Sciatic nerve (tissue), 2 donors: ENCODE data around the gene PCDHB9. TPM values are rescaled to one million over a fixed set of nuclear protein-coding genes. Genes with fewer than 3 reads are reported as not detected.
"Not testable (repeated sequence)": the region's sequence is repeated elsewhere in the genome, so short reads cannot be mapped to it uniquely, and the experiment has no call there.

Source experiments
- ATAC-seq: fragments of 200-7000 bp; cut with Tn5 transposase; one replicate; pipeline ENCODE4 v1.9.1; 2020; ENCODE audit warnings: mild to moderate bottlenecking, moderate library complexity
- DNase-seq: peaks from one replicate; pipeline ENCODE4 v3.0.0-alpha.2; 2020; ENCODE audit warnings: low spot score
- intact Hi-C: fragments of 100-400 bp; cut with DNase I; formaldehyde crosslinking; loops from one replicate; pipeline ENCODE4 v1.14.2; 2022
- total RNA-seq: library from RNA; stranded (reverse); fragmentation: NEBNext Ultra II Directional; extraction: Animal tissue kit (Norgen Biotek cat#: 25700); gene quantifications from one replicate; pipeline ENCODE4 v1.2.1, GENCODE V29; 2021
- donor health status: DM: no; HTN: no; CAD: no.
- donor health status: DM: no; HTN: no; CAD: no.

PCDHB9 gene
- 3.7 TPM for total RNA-seq

DNA sequence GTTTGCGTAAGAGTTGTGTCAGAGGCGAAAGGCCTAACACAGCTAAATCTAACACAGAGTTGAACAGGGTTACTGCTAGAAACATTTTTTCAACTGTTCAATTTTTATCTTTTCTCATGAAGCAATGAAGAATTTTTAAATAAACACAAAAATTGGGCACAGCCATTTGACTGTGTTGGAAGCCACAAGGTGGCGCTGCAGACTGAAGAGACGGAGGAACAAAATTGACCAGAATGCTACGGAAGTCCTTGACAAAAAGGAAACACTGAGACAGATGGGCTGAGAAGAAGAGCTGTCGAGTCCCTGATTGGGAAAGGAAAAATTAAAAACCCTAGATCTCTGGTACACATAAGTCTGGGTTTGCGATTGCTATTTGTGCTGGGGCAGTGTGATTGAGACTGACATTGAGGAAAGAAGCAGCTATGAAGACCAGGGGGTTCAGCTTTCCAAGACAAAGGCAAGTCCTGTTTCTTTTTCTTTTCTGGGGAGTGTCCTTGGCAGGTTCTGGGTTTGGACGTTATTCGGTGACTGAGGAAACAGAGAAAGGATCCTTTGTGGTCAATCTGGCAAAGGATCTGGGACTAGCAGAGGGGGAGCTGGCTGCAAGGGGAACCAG is at the start of gene PCDHB9:
Gene PCDHB9 (plus strand): TSS at position 265 of the 616 bp plus-strand sequence. CDS start 158 bp downstream, at position 423.
- intact Hi-C loops = no loop called here
- ATAC-seq (no peak), DNase-seq (no peak)

DNA sequence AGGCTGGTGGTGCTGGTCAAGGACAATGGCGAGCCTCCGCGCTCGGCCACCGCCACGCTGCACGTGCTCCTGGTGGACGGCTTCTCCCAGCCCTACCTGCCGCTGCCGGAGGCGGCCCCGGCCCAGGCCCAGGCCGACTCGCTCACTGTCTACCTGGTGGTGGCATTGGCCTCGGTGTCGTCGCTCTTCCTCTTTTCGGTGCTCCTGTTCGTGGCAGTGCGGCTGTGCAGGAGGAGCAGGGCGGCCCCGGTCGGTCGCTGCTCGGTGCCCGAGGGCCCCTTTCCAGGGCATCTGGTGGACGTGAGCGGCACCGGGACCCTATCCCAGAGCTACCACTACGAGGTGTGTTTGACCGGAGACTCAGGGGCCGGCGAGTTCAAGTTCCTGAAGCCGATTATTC is 49.6 kb upstream of the PCDHB9 start:
- DNase-seq, intact Hi-C loops, ATAC-seq: not testable (repeated sequence)

DNA sequence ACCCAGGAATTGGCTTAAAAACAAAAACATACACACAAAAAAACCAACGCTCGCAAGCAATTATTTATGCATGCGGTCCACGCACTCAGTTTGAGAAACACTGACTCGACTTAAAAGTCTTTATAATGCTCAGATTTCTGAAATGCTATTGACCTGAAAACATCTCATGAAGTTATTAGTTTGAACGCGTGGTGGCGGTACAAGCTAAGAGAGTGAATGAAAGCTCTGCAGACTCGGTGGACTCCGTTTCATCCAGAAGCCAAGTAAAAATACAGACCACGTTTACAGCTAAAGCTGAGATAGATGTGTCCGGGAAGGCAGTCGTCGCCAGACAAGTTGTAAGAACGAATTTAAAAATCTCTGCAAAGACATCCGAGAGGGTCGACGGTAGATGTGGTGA is 37.1 kb upstream of the PCDHB9 start, which contains the start of gene PCDHB6:
Gene PCDHB6 (plus strand): TSS at position 246 of the 400 bp plus-strand sequence. CDS start 201 bp downstream, outside the sequence.
- no peak for ATAC-seq
- DNase-seq = no peak
- intact Hi-C loops = no loop called here

DNA sequence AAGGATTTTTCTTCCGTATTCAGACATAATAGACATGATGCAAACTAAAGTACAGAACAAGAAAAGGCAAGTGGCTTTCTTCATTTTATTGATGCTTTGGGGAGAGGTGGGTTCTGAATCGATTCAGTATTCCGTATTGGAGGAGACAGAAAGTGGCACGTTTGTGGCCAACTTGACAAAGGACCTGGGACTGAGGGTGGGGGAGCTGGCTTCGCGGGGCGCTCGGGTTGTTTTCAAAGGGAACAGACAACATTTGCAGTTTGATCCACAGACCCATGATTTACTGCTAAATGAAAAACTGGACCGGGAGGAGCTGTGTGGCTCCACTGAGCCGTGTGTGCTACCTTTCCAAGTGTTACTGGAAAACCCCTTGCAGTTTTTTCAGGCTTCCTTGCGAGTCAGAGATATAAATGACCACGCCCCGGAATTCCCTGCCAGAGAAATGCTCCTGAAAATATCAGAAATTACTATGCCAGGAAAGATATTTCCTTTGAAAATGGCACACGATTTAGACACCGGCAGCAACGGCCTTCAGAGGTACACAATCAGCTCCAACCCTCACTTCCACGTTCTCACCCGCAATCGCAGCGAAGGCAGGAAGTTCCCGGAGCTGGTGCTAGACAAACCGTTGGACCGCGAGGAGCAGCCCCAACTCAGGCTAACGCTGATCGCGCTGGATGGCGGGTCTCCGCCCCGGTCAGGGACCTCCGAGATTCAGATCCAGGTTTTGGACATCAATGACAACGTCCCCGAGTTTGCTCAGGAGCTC is 36.6 kb upstream of the PCDHB9 start:
- no peak for ATAC-seq
- no peak for DNase-seq
- intact Hi-C loops = no loop called here

DNA sequence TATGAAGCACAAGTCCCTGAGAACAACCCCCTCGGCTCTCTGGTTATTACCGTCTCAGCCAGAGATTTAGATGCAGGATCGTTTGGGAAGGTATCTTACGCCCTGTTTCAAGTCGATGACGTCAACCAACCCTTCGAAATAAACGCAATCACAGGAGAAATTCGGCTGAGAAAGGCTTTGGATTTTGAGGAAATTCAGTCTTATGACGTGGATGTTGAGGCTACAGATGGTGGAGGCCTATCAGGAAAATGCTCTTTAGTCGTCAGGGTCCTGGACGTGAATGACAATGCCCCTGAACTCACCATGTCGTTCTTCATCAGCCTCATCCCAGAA is 36.0 kb upstream of the PCDHB9 start:
- intact Hi-C loops = no loop called here
- no peak for DNase-seq
- ATAC-seq = no peak

DNA sequence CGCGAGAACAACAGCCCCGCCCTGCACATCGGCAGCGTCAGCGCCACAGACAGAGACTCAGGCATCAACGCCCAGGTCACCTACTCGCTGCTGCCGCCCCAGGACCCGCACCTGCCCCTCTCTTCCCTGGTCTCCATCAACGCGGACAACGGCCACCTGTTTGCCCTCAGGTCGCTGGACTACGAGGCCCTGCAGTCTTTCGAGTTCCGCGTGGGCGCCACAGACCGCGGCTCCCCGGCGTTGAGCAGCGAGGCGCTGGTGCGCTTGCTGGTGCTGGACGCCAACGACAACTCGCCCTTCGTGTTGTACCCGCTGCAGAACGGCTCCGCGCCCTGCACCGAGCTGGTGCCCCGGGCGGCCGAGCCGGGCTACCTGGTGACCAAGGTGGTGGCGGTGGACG is 35.3 kb upstream of the PCDHB9 start:
- DNase-seq, ATAC-seq, intact Hi-C loops: not testable (repeated sequence)

DNA sequence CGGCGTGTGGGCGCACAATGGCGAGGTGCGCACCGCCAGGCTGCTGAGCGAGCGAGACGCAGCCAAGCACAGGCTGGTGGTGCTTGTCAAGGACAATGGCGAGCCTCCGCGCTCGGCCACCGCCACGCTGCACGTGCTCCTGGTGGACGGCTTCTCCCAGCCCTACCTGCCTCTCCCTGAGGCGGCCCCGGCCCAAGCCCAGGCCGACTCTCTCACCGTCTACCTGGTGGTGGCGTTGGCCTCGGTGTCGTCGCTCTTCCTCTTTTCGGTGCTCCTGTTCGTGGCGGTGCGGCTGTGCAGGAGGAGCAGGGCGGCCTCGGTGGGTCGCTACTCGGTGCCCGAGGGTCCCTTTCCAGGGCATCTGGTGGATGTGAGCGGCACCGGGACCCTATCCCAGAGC is 34.9 kb upstream of the PCDHB9 start:
- intact Hi-C loops, DNase-seq, ATAC-seq: not testable (repeated sequence)

DNA sequence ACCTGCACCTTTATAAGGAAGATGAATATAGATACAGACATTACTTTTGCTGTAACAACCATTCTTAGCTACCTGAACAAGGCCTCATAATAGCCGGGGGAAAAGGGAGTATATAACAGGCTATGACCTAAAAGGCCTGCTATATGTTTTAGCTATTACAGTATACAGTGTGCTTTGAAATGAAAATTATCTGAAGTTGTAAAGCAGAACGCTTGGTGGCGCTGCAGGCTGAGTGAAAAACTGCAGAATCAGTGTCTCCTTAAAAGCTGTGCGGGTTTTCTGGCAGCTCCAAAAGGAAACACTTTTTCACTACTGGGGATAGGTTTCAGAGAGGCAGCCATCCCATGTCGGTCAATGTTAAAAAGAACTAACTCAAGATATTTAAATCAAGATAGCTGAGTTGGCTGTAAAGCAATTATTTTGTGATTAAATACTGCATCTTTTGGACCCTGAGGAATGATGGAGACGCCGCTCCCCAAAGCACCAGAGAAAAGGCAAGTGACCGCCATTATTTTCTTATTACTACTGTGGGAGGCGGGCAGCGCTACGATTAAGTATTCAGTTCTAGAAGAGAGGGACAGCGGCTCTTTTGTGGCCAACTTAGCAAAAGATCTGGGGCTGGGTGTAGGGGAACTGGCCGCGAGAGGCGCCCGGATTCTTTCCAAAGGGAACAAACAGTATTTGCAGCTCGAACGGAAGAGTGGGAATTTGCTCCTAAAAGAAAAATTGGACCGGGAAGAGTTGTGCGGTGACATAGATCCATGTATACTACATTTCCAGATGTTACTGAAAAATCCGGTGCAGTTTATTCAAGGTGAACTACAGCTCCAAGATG is 31.2 kb upstream of the PCDHB9 start:
- intact Hi-C loops = no loop called here
- ATAC-seq (no peak), DNase-seq (no peak)

DNA sequence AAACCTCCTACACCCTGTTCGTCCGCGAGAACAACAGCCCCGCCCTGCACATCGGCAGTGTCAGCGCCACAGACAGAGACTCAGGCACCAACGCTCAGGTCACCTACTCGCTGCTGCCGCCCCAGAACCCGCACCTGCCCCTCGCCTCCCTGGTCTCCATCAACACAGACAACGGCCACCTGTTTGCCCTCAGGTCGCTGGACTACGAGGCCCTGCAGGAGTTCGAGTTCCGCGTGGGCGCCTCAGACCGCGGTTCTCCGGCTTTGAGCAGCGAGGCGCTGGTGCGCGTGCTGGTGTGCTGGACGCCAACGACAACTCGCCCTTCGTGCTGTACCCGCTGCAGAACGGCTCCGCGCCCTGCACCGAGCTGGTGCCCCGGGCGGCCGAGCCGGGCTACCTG is 29.6 kb upstream of the PCDHB9 start:
- DNase-seq, ATAC-seq, intact Hi-C loops: not testable (repeated sequence)

DNA sequence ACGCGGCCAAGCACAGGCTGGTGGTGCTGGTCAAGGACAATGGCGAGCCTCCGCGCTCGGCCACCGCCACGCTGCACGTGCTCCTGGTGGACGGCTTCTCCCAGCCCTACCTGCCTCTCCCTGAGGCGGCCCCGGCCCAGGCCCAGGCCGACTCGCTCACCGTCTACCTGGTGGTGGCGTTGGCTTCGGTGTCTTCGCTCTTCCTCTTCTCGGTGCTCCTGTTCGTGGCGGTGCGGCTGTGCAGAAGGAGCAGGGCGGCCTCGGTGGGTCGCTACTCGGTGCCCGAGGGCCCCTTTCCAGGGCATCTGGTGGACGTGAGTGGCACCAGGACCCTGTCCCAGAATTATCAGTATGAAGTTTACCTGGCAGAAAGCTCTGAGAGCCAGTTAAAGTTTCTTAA is 29.1 kb upstream of the PCDHB9 start:
- DNase-seq, intact Hi-C loops, ATAC-seq: not testable (repeated sequence)

DNA sequence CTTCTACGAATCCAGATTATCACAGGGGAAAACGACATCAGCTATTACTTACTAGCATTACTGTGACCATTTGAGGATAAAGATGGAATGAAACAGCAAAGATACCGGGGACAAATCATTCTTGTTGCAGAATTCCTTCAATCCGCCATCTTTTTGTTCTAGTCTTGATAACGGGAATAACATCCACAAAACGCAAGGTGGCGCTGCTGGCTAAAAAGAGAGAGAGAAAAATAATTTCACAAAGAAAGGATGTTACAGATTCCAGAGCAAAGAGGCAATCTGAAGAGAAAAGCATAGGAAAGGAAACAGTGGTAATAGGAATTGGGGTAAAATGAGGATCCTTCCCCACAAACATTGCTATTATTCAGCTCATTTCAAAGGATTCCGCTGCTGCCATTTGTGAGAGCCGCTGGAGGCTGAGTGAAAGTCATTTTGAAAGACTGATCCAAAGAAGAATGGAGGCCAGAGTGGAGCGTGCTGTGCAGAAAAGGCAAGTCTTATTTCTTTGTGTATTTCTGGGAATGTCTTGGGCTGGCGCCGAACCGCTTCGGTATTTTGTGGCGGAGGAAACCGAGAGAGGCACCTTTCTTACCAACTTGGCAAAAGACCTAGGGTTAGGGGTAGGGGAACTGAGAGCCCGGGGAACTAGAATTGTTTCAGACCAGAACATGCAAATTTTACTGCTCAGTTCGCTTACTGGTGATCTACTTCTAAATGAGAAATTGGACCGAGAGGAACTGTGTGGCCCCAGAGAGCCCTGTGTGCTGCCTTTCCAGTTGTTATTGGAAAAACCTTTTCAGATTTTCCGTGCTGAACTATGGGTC is 14.4 kb upstream of the PCDHB9 start, which contains the start of gene PCDHB7:
Gene PCDHB7 (plus strand): TSS at position 264 of the 824 bp plus-strand sequence. CDS start 192 bp downstream, at position 456.
- ATAC-seq = no peak

DNA sequence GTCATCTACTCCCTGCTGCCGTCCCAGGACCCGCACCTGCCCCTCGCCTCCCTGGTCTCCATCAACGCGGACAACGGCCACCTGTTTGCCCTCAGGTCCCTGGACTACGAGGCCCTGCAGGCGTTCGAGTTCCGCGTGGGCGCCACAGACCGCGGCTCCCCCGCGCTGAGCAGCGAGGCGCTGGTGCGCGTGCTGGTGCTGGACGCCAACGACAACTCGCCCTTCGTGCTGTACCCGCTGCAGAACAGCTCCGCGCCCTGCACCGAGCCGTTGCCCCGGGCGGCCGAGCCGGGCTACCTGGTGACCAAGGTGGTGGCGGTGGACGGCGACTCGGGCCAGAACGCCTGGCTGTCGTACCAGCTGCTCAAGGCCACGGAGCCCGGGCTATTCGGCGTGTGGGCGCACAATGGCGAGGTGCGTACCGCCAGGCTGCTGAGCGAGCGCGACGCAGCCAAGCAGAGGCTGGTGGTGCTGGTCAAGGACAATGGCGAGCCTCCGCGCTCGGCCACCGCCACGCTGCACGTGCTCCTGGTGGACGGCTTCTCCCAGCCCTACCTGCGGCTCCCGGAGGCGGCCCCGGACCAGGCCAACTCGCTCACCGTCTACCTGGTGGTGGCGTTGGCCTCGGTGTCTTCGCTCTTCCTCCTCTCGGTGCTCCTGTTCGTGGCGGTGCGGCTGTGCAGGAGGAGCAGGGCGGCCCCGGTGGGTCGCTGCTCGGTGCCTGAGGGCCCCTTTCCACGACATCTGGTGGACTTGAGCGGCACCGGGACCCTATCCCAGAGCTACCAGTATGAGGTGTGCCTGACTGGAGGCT is 12.5 kb upstream of the PCDHB9 start:
- ATAC-seq, DNase-seq, intact Hi-C loops: not testable (repeated sequence)

More for the DNA sequence above, 14.4 kb upstream of the PCDHB9 start, which contains the start of gene PCDHB7:
- no peak for DNase-seq
- intact Hi-C loops = no loop called here

DNA sequence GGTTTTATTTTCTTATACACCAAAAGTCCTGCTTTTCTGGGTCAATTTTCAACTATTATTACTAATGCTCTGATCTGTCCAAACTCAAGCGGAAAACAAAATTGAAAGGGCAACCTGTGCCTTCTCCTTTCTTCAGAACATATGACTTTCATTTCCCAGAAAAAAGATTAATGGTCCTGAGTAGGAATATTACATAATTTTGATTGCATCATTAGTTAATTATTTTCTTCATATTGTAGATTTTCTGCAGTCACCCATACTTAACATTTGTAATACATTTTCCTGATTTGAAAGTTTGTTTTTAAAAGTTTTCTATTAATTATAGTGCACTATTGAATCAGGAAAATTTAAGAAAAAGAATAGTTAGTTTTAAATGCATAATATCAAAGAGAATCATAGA is 11.0 kb upstream of the PCDHB9 start:
- intact Hi-C loops = no loop called here
- DNase-seq (no peak), ATAC-seq (no peak)

DNA sequence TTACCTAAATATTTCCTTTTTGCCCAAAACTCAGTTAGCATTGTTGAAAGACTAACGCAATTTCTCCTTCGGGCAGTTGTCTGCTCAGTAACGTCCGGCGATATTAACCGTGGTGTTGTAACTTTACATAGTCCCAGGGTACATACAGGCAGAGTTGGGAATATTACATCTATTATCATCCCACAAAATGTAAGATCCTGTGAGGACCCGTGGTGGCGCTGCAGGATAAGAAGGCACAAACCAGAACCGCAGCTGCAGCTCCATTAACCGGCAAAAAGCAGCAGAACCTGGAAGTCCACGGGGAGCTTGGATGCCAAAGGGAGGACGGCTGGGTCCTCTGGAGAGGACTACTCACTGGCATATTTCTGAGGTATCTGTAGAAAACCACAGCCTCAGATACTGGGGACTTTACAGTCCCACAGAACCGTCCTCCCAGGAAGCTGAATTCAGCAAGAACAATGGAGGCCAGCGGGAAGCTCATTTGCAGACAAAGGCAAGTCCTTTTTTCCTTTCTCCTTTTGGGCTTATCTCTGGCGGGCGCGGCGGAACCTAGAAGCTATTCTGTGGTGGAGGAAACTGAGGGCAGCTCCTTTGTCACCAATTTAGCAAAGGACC is 9.3 kb upstream of the PCDHB9 start, which contains the start of gene PCDHB8:
Gene PCDHB8 (plus strand): TSS at position 214 of the 615 bp plus-strand sequence. CDS start 245 bp downstream, at position 459.
- ATAC-seq, DNase-seq, intact Hi-C loops: not testable (repeated sequence)

DNA sequence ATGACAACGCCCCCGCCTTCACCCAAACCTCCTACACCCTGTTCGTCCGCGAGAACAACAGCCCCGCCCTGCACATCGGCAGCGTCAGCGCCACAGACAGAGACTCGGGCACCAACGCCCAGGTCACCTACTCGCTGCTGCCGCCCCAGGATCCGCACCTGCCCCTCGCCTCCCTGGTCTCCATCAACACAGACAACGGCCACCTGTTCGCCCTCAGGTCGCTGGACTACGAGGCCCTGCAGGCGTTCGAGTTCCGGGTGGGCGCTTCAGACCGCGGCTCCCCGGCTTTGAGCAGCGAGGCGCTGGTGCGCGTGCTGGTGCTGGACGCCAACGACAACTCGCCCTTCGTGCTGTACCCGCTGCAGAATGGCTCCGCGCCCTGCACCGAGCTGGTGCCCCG is 7.6 kb upstream of the PCDHB9 start:
- ATAC-seq, intact Hi-C loops, DNase-seq: not testable (repeated sequence)

DNA sequence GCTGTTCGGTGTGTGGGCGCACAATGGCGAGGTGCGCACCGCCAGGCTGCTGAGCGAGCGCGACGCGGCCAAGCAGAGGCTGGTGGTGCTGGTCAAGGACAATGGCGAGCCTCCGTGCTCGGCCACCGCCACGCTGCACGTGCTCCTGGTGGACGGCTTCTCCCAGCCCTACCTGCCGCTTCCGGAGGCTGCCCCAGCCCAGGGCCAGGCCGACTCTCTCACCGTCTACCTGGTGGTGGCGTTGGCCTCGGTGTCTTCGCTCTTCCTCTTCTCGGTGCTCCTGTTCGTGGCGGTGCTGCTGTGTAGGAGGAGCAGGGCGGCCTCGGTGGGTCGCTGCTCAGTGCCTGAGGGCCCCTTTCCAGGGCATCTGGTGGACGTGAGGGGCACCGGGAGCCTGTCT is 7.1 kb upstream of the PCDHB9 start:
- ATAC-seq, intact Hi-C loops, DNase-seq: not testable (repeated sequence)

DNA sequence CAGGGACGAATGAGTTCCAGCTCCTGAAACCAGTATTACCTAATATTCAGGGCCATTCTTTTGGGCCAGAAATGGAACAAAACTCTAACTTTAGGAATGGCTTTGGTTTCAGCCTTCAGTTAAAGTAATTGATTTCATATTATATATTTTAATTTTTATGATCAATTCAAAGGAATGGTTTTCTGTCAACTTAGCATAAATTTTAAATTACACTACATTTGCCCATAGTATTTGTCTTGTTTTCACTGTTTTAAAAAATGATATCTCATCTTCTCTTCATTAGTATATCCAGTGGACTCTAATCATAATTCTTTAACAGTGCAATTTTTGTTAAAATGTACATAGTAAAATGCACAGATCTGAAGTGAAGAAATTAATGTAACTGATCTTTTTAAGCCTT is 6.6 kb upstream of the PCDHB9 start:
- no peak for ATAC-seq
- intact Hi-C loops = no loop called here

More for the DNA sequence above, 6.6 kb upstream of the PCDHB9 start:
- no peak for DNase-seq
